ENCODE results near the gene SPATC1L.
"Not testable (repeated sequence)": the region's sequence is repeated elsewhere in the genome, so short reads cannot be mapped to it uniquely, and the experiment has no call there.

The SPATC1L gene

DNA sequence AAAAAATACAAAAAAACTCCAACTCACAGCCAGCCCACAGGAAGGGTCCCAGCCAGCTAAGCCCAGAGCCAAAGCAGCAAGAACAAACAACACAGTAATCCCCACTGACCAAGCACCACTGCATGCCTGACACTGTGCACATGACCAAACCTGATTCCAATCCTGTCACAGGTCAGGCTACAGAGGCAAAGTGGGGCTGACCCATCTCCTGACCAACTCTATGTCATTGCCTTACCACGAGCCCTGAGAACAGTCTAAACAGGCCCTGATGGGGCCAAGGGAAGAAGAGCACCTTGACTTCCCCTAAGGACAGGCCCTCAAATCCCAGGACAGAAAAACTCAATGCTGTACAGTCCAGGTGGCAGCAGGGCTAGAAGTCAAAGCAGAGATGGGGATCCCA is 41.9 kb upstream of the SPATC1L start:
- TF ChIP-seq CTCF (conservative IDR thresholded peaks at IDR 0.05) (no peak), ZFX (IDR thresholded peaks at IDR 0.05) (no peak)
- no peak overlapping the region for H3K27ac ChIP-seq

- not testable (repeated sequence) for H3K27ac ChIP-seq
These were observed 39.4 kb upstream of the SPATC1L start for GRCh38 chr21:46223661-46224060.

GRCh38 chr21:46223217-46223616 is 39.0 kb upstream of the SPATC1L start:
- TF ChIP-seq CTCF (conservative IDR thresholded peaks at IDR 0.05) (no peak), ZFX (IDR thresholded peaks at IDR 0.05) (no peak)
- no peak overlapping the region for H3K27ac ChIP-seq

GRCh38 chr21:46222436-46223116 is 38.3 kb upstream of the SPATC1L start:
- no peak for TF ChIP-seq ZFX (IDR thresholded peaks at IDR 0.05)
- TF ChIP-seq CTCF (conservative IDR thresholded peaks at IDR 0.05), result no peak
- H3K27ac ChIP-seq, result no peak overlapping the region

DNA sequence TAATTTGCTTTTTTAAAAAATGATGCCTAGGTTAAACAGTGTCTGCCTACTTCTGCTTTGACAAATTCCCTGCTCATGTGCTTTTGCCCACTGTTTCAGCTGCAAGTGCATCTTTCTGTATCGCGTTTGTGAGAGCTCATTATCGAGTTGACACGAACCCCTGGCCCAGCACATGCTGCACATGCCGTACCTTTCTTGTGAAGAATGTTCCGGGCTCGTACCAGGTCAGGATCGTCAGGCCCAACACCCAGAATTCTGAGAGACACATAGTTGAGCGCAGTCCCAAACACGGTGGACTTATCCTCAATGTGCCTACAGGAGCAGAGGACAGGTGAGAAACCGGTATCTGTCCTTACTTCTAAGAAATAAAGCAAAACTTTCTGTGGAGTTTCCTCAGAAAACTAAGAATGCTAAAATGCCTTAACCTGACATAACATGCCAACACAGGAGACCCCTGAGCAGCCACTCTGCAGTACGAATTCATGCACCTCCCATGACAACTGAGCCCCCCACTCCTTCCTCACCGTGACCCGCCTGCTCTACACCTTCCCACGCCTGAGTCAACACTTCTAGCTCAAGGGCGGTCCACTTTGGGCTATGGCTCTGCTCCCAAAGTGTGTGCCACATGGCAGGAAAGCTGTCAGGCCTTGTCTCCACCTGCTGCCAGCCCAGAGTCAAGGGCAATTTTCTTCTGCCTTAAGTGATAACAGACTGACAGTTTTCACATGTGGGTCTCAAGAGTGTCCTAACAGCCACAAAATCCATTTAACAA is 37.6 kb upstream of the SPATC1L start:
- no peak overlapping the region for H3K27ac ChIP-seq
- TF ChIP-seq ZFX (IDR thresholded peaks at IDR 0.05), result no peak
- TF ChIP-seq CTCF (conservative IDR thresholded peaks at IDR 0.05), result no peak

GRCh38 chr21:46220847-46221246 is 36.6 kb upstream of the SPATC1L start:
- no peak overlapping the region for H3K27ac ChIP-seq
- no peak for TF ChIP-seq ZFX (IDR thresholded peaks at IDR 0.05)
- TF ChIP-seq CTCF (conservative IDR thresholded peaks at IDR 0.05), result no peak

- H3K27ac ChIP-seq, result no peak overlapping the region
- TF ChIP-seq ZFX (IDR thresholded peaks at IDR 0.05) (no peak), CTCF (conservative IDR thresholded peaks at IDR 0.05) (no peak)
These were observed 36.1 kb upstream of the SPATC1L start for GRCh38 chr21:46220275-46220810.

All from C4-2B (cell line).